Tibial nerve (tissue), 3 donors: ENCODE data around the gene NOD2.

ENCODE experiments used
- POLR2A ChIP-seq, 2 donors: fragments of 450-650 bp; IDR thresholded peaks; one replicate each; pipeline ENCODE4 v1.6.1; 2017; ENCODE audit warnings: antibody characterized with exemption in 2 of 2, mild to moderate bottlenecking in 2 of 2, moderate library complexity in 2 of 2
- TF ChIP-seq, protein P1 (sequence below), 5 experiments: fragments of 200-600 bp in 3 of 5; fragments of 450-650 bp in 2 of 5; sonication (generic) in 3 of 5; IDR thresholded peaks; one replicate each; pipeline ENCODE4 v1.5.1; 2016 to 2019; ENCODE audit warnings: antibody characterized with exemption in 5 of 5, mild to moderate bottlenecking in 3 of 5, moderate library complexity in 2 of 5

DNA sequence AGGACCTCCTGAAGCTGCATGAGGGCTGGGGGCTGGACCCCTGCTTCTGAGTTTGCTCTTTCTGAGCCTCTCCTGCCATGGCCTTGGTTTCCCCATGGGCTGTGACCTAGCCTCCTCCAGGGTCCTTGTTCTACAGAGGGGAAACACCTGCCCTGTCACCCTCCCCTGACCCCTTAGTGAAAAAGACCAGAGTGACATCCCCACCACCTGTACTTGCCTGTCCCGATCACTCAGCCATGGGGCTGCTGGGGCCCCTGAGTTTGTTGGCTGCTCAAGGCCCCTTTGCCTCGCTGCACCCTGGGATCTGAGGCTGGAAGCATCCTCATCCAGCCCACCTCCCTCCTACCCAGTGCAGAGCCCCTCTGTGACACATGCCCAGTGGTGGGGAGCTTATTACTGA lies 800 bp downstream of the NOD2 start:
- TF ChIP-seq POLR2A (IDR thresholded peaks at IDR 0.05), result no peak
- TF ChIP-seq, protein P1, sequence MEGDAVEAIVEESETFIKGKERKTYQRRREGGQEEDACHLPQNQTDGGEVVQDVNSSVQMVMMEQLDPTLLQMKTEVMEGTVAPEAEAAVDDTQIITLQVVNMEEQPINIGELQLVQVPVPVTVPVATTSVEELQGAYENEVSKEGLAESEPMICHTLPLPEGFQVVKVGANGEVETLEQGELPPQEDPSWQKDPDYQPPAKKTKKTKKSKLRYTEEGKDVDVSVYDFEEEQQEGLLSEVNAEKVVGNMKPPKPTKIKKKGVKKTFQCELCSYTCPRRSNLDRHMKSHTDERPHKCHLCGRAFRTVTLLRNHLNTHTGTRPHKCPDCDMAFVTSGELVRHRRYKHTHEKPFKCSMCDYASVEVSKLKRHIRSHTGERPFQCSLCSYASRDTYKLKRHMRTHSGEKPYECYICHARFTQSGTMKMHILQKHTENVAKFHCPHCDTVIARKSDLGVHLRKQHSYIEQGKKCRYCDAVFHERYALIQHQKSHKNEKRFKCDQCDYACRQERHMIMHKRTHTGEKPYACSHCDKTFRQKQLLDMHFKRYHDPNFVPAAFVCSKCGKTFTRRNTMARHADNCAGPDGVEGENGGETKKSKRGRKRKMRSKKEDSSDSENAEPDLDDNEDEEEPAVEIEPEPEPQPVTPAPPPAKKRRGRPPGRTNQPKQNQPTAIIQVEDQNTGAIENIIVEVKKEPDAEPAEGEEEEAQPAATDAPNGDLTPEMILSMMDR (IDR thresholded peaks at IDR 0.05), result no peak
